DMS53 treated with DMSO at 0.1 percent for 48 hours (cell line): ENCODE measurements around the gene TNNT1.
A peak's percentile ranks its signal among the peaks of the same experiment; 100 is the strongest.
"Not testable (repeated sequence)": the region's sequence is repeated elsewhere in the genome, so short reads cannot be mapped to it uniquely, and the experiment has no call there.

Source experiments
- DNase-seq: peaks from one replicate; lab custom pipeline; 2025; ENCODE audit not compliant: unreplicated experiment; lab: John Stamatoyannopoulos, UW

TNNT1 gene

DNA sequence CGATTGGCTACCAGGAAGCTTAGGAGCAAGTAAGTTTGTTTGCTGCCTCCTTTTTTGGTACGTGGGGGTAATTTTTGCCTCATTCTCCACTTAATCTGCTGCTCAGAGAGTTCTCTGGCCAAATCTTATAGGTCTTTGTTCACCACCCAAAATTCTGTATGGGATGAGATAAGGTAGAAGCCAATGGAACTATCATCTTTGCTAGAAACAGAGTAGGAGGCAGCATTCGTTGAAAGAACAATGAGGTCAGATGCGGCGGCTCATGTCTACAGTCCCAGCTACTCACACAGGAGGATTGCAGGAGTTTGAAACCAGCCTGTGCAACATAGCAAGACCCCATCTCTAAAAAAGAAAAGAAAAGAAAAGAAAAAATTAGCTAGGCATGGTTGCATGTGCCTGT lies 22.4 kb upstream of the TNNT1 start:
- DNase-seq = no peak

DNA sequence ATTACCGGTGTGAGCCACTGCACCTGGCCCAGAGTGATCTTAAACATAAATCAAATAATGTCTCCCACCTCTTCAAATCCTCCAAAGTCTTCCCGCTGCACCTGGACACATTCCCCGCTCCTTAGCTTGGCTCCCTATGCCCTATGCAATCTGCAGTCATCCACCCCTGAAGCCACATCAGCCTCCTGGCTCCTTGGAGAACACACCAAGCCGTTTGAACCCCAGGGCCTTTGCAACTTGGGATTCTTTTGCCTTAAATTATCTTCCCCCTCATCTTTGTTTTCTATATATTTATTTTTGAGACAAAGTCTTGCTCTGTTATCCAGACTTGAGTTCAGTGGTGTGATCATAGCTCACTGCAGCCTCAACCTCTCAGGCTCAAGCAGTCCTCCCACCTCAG lies 20.1 kb upstream of the TNNT1 start:
- no peak for DNase-seq

DNA sequence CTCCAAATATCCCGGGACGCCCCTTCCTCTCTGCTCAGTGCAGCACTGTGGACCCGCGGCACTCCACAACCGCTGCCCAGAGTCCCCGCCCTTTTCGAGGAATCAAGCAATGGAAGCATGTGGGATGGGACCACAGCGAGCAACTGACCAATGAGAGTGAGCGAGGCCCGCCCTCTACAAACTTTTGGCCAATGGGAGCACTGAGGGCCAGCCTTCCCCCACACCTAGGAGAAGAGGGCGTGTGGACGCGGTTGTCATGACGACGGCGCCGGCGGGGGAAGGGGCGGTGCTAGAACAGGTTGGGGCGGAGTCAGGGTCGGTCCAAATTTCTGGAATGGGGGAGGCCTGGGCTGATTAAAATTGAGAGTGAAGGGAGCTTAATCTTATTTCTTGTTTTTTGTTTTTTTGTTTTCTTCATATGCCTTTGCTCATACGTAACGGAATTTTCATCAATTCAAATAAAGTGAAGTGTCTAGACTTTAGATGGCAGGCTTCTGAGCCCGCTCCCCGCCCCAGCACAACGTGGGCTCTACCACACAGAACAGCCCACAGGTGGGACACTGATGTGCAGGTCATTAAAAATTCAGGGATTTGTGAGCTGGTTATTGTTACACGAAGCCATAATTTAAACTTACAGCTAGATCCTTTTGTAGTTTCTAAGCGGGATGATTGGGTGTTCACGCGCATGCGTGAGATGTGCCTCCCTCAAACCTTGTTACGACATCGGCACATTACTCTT lies 17.7 kb upstream of the TNNT1 start, which contains the start of gene DNAAF3:
TSS of gene DNAAF3 (minus strand) at position 84 of the 739 bp plus-strand sequence. CDS start 200 bp downstream, outside the sequence.
- peak; percentile 94 for DNase-seq

DNA sequence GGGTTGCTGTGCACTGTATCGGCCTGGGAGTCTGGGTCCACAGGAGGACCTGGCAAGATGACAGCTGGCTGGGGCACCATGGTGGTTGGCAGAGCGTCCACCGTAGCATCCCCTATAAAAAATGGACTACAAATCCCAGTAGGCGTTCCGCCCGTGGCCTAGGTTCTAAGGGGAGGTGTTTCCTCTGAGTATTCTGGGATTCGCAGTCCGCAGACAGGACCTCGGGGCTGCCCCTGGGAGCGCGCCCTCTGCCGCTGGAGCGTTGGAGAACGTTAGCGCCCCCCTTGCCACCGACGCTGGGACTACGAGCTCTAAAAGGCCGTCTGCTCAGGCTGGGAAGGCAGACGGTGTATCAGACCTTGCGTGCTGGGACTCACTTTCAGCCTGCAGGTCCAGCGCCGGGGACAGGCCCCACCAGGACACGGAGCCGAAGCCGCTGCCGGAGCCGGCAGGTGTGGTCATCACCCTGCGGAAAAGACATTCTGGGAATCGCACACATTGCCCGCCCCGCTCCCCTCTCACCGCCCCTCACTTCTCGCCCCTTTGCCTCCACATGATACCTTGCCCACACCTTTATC lies 17.0 kb upstream of the TNNT1 start:
- peak; percentile 81 for DNase-seq

GRCh38 chr19:55161571-55162322 lies 12.7 kb upstream of the TNNT1 start:
- no peak for DNase-seq

- no peak for DNase-seq
Measured at GRCh38 chr19:55160986-55161365, 12.0 kb upstream of the TNNT1 start.

DNA sequence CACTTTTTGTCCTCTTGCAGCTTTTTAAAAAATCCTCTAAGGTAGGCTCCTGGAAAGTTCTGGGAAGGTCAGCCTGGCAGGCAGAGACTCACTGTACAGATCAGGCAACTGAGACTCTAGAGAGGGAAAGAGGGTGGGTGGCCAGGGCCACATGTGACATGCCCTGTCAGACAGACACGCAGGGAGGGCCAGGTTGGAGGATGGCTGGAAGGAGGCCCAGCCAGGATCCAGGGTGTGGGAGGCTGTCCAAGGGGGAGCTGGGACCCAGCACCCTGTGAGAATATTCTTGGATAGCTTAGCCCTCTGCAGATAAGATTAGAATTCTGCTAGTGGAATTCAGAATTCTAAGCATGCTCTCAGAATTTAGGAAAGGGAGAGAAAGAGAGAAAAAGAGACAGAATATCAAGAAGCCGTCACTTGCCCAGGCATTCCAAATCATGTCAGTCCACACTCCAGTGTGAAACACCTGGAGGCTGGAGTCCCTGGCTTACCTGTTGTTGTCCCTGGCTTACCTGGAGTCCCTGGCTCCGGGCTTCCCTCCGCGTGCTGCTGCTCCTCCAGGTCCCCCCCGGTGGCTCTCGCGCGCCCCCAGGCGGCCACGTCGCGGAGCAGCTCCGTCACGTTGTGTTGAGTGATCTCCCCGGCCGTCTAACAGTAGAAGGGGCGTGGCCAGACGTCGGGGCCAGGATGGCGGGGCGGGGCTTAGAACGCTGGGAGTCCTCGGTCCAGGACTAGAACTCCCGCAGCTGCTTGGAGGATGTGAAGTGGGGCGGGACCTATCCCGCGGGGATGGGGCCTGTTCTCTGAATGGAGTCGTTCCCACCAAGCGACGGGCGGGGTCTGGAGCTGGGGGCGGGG lies 11.4 kb upstream of the TNNT1 start:
- peak; percentile 91 for DNase-seq

DNA sequence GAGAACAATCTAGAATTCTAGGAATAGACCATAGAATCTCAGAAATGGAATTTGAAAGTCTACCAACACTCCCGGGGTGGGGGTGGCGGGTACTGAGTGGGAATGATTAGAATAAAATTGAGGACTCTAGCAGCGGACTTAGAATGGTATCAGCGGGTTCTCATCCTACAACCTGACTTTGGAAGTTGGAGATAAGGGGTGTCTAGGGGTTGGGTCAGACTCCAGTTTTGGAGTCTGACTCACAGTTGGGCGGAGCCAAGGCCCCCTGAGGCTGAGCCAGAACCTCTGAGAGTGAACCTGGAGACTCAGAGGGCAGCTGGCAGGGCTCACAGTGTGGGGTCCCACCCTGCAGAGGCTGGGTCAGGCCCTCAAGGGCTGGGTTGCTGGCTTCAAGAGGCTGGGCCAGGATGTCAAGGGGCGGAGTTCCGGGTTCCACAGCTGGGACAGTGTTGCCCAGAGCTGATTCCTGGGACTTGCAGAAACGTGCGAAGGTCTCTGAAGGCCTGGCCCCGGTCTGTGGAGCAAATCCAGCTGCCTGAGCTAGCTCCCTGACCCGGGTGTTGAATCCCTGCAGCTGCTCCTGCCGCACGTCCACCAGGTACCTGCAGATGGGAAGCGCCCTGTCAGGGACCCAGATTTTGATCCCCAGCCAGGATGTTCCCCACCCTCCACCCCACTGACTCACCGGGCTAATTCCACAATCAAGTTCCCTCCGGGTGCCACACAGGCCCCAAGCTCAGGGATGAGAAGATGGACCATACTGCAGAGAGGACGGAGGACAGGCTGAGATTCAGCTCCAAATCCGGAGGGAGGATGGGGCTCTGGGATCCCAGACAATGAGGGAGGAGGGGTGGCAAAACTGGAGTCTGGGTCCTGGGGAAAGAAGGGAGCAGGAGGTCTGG lies 10.1 kb upstream of the TNNT1 start:
- DNase-seq = no peak

GRCh38 chr19:55158423-55158822 lies 9.4 kb upstream of the TNNT1 start:
- no peak for DNase-seq

GRCh38 chr19:55157064-55157908 lies 8.3 kb upstream of the TNNT1 start, which contains the start of gene TNNI3:
Gene TNNI3 (minus strand): TSS chr19:55157732. CDS start chr19:55157589, 143 bp downstream.
- no peak for DNase-seq

- DNase-seq = no peak
Measured at GRCh38 chr19:55156202-55157063, 7.4 kb upstream of the TNNT1 start.

- DNase-seq = not testable (repeated sequence)
Measured at GRCh38 chr19:55155784-55156183, 6.8 kb upstream of the TNNT1 start.

GRCh38 chr19:55153652-55154264 lies 4.8 kb upstream of the TNNT1 start:
- DNase-seq = no peak

- DNase-seq = no peak
Measured at GRCh38 chr19:55152017-55152416, 3.0 kb upstream of the TNNT1 start.

DNA sequence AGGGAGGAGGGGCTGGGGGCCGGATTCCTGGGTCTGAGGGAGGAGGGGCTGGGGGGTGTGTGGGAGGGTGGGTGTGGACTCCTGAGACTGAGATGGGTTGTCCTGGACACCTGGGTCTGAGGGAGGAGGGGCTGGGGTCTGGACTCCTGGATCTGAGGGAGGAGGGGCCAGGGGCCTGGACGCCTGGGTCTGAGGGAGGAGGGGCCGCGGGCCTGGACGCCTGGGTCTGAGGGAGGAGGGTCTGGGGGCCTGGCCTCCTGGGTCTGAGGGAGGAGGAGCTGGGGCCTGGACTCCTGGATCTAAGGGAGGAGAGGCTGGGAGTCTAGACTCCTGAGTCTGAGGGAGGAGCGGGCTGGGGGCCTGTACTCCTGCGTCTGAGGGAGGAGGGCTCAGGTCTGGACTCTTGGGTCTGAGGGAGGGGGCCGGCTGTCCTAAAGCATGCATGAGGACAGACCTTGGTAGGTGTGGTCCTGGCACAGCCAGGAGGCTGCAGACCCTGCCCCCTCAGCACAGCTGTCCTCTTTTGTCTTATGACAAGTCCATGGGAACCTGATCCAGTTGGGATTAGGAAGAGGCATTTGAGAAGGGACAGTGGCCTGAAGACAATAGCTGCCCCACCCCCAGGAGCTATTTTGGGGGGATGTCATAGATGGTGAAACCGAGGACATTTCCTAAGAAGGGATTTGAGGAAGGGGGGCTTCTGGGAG lies 1.3 kb downstream of the TNNT1 start:
- no peak for DNase-seq

DNA sequence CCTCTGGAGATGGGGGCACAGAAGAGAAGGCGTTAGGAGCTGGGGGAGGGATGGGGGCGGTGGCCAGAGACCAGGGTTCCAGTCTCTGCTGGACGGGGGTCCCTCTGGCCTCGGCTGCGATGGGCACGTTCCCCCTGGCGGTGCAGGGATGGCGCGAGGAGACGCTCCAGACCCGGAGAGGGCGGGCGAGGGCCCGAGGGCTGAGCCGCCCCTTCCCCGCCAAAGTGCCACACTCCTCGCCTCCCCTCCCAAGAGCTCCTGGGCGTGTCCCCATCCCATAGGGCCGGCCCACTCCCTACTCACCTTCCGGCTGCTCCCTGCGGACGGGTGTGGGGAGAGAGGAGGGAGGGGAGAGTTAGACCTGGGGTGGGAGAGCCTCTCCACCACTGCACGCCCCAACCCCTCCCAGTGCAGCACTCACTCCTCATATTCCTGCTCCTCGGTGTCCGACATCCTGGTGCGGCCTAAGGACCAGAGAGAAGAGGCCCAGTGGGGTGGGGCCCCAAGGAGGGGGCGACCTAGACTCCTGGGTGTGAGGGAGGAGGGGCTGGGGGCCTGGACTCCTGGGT lies 2.2 kb downstream of the TNNT1 start:
- no peak for DNase-seq
